Measurements from ENCODE around the gene IGFBP5.

DNA sequence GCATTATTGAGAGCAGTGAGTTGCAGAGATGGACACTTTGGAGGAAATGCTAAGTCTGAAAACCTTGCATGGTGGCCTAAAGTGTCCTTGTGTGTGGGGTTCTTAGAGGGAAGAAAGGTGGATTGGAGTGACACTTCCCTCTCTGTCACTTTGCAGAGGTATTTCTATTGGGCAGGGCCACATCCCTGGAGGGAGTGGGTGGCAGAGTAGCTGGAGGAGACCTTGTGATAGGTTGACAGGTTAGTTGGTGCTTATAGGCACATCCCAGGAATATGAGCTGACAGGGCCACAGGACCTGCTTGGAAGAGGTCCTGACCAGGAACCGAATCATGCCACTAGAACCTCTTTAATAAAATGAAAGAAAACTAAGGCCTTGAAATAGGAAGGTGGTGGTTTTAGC lies 972 bp upstream of the IGFBP5 start:
- TF ChIP-seq CTCF (IDR thresholded peaks at IDR 0.05) (no peak), POLR2A (IDR thresholded peaks at IDR 0.05) (no peak)

All from body of pancreas (tissue), 4 donors.